ENCODE data around the gene ABR.
"Not testable (repeated sequence)": the region's sequence is repeated elsewhere in the genome, so short reads cannot be mapped to it uniquely, and the experiment has no call there.

Gene ABR

GRCh38 chr17:1082579-1082978, 97.2 kb downstream of the ABR start:
- no peaks in the 10 kb centered on the region for H3K27me3 Mint-ChIP-seq
- H3K36me3 Mint-ChIP-seq (ENCODE audit: insufficient read depth) = peaks cover 32% of the 10 kb centered on the region
- DNase-seq (ENCODE audit: low spot score in 2 of 2) (no peak), ATAC-seq (replicated peaks; ENCODE audit: extremely low read depth, poor library complexity, severe bottlenecking) (no peak)
- H3K27ac Mint-ChIP-seq (ENCODE audit: low read depth) = no peak overlapping the region
- peaks cover 8% of the 10 kb centered on the region for H3K4me1 Mint-ChIP-seq
- H3K9me3 Mint-ChIP-seq = no peaks in the 10 kb centered on the region
- no peak overlapping the region for H3K4me3 Mint-ChIP-seq

- ATAC-seq (replicated peaks; ENCODE audit: extremely low read depth, poor library complexity, severe bottlenecking) = no peak
- no peak for DNase-seq (ENCODE audit: low spot score in 2 of 2)
- peaks cover 13% of the 10 kb centered on the region for H3K4me1 Mint-ChIP-seq
- H3K36me3 Mint-ChIP-seq (ENCODE audit: insufficient read depth) = peaks cover 27% of the 10 kb centered on the region
- no peaks in the 10 kb centered on the region for H3K9me3 Mint-ChIP-seq
- peak overlapping the region; percentile 41 for H3K4me3 Mint-ChIP-seq
- peak overlapping the region; percentile 56 for H3K27ac Mint-ChIP-seq (ENCODE audit: low read depth)
- H3K27me3 Mint-ChIP-seq = no peaks in the 10 kb centered on the region
Measured at GRCh38 chr17:1078831-1079561, 100.8 kb downstream of the ABR start.

- Mint-ChIP-seq H3K4me1 (peaks cover 13% of the 10 kb centered on the region), H3K27me3 (no peaks in the 10 kb centered on the region), H3K9me3 (no peaks in the 10 kb centered on the region), H3K36me3 (ENCODE audit: insufficient read depth) (peaks cover 25% of the 10 kb centered on the region), H3K27ac (ENCODE audit: low read depth) (no peak overlapping the region), H3K4me3 (no peak overlapping the region)
- no peak for ATAC-seq (replicated peaks; ENCODE audit: extremely low read depth, poor library complexity, severe bottlenecking)
- DNase-seq (ENCODE audit: low spot score in 2 of 2) = no peak
Measured at GRCh38 chr17:1077986-1078711, 101.6 kb downstream of the ABR start.

- Mint-ChIP-seq H3K36me3 (ENCODE audit: insufficient read depth) (peaks cover 26% of the 10 kb centered on the region), H3K27me3 (no peaks in the 10 kb centered on the region), H3K9me3 (no peaks in the 10 kb centered on the region), H3K27ac (ENCODE audit: low read depth) (no peak overlapping the region), H3K4me1 (peaks cover 13% of the 10 kb centered on the region), H3K4me3 (no peak overlapping the region)
- DNase-seq (ENCODE audit: low spot score in 2 of 2) = no peak
- ATAC-seq (replicated peaks; ENCODE audit: extremely low read depth, poor library complexity, severe bottlenecking) = no peak
Measured at GRCh38 chr17:1077581-1077985, 102.2 kb downstream of the ABR start.

- Mint-ChIP-seq H3K27me3 (no peaks in the 10 kb centered on the region), H3K4me3 (no peak overlapping the region), H3K36me3 (ENCODE audit: insufficient read depth) (peaks cover 26% of the 10 kb centered on the region), H3K27ac (ENCODE audit: low read depth) (no peak overlapping the region), H3K9me3 (no peaks in the 10 kb centered on the region), H3K4me1 (peaks cover 13% of the 10 kb centered on the region)
- ATAC-seq (replicated peaks; ENCODE audit: extremely low read depth, poor library complexity, severe bottlenecking) (no peak), DNase-seq (ENCODE audit: low spot score in 2 of 2) (no peak)
Measured at GRCh38 chr17:1076982-1077302, 102.8 kb downstream of the ABR start.

GRCh38 chr17:1076299-1076981, 103.3 kb downstream of the ABR start:
- no peaks in the 10 kb centered on the region for H3K9me3 Mint-ChIP-seq
- no peaks in the 10 kb centered on the region for H3K27me3 Mint-ChIP-seq
- no peak overlapping the region for H3K4me3 Mint-ChIP-seq
- ATAC-seq (replicated peaks; ENCODE audit: extremely low read depth, poor library complexity, severe bottlenecking) (no peak), DNase-seq (ENCODE audit: low spot score in 2 of 2) (no peak)
- H3K36me3 Mint-ChIP-seq (ENCODE audit: insufficient read depth) = peaks cover 22% of the 10 kb centered on the region
- no peak overlapping the region for H3K27ac Mint-ChIP-seq (ENCODE audit: low read depth)
- peaks cover 13% of the 10 kb centered on the region for H3K4me1 Mint-ChIP-seq

GRCh38 chr17:1074886-1075605, 104.7 kb downstream of the ABR start:
- ATAC-seq (replicated peaks; ENCODE audit: extremely low read depth, poor library complexity, severe bottlenecking) (no peak), DNase-seq (ENCODE audit: low spot score in 2 of 2) (no peak)
- Mint-ChIP-seq H3K4me1 (peaks cover 5% of the 10 kb centered on the region), H3K27ac (ENCODE audit: low read depth) (peak overlapping the region; percentile 29), H3K4me3 (no peak overlapping the region), H3K27me3 (no peaks in the 10 kb centered on the region), H3K36me3 (ENCODE audit: insufficient read depth) (peaks cover 16% of the 10 kb centered on the region), H3K9me3 (no peaks in the 10 kb centered on the region)

- Mint-ChIP-seq H3K36me3 (ENCODE audit: insufficient read depth) (peaks cover 17% of the 10 kb centered on the region), H3K27ac (ENCODE audit: low read depth) (peak overlapping the region; percentile 29)
- DNase-seq (ENCODE audit: low spot score in 2 of 2); H3K27me3 Mint-ChIP-seq; H3K9me3 Mint-ChIP-seq; ATAC-seq (replicated peaks; ENCODE audit: extremely low read depth, poor library complexity, severe bottlenecking); H3K4me3 Mint-ChIP-seq; H3K4me1 Mint-ChIP-seq: not testable (repeated sequence)
Measured at GRCh38 chr17:1073963-1074625, 105.7 kb downstream of the ABR start.

- Mint-ChIP-seq H3K27me3 (no peaks in the 10 kb centered on the region), H3K4me3 (no peak overlapping the region), H3K4me1 (peaks cover 5% of the 10 kb centered on the region), H3K9me3 (no peaks in the 10 kb centered on the region), H3K36me3 (ENCODE audit: insufficient read depth) (peaks cover 22% of the 10 kb centered on the region), H3K27ac (ENCODE audit: low read depth) (no peak overlapping the region)
- DNase-seq (ENCODE audit: low spot score in 2 of 2) (no peak), ATAC-seq (replicated peaks; ENCODE audit: extremely low read depth, poor library complexity, severe bottlenecking) (no peak)
Measured at GRCh38 chr17:1073241-1073962, 106.4 kb downstream of the ABR start.

- DNase-seq (ENCODE audit: low spot score in 2 of 2) = no peak
- H3K4me3 Mint-ChIP-seq = no peak overlapping the region
- ATAC-seq (replicated peaks; ENCODE audit: extremely low read depth, poor library complexity, severe bottlenecking) = no peak
- H3K27ac Mint-ChIP-seq (ENCODE audit: low read depth) = peak overlapping the region; percentile 49
- H3K4me1 Mint-ChIP-seq = peaks cover 5% of the 10 kb centered on the region
- no peaks in the 10 kb centered on the region for H3K9me3 Mint-ChIP-seq
- H3K27me3 Mint-ChIP-seq = no peaks in the 10 kb centered on the region
- peaks cover 26% of the 10 kb centered on the region for H3K36me3 Mint-ChIP-seq (ENCODE audit: insufficient read depth)
Measured at GRCh38 chr17:1072551-1072961, 107.2 kb downstream of the ABR start.

- no peak for ATAC-seq (replicated peaks; ENCODE audit: extremely low read depth, poor library complexity, severe bottlenecking)
- Mint-ChIP-seq H3K27me3 (no peaks in the 10 kb centered on the region), H3K4me3 (no peak overlapping the region), H3K36me3 (ENCODE audit: insufficient read depth) (peaks cover 32% of the 10 kb centered on the region), H3K27ac (ENCODE audit: low read depth) (no peak overlapping the region), H3K4me1 (peaks cover 5% of the 10 kb centered on the region), H3K9me3 (no peaks in the 10 kb centered on the region)
- no peak for DNase-seq (ENCODE audit: low spot score in 2 of 2)
Measured at GRCh38 chr17:1071103-1071825, 108.5 kb downstream of the ABR start.
